Eye (tissue), 1 donor: ENCODE measurements around the gene LAMB4.
"Not testable (repeated sequence)": the region's sequence is repeated elsewhere in the genome, so short reads cannot be mapped to it uniquely, and the experiment has no call there.

Experiments
- DNase-seq: peaks from one replicate; pipeline ENCODE4 v3.0.0-alpha.2; 2015

The LAMB4 gene

GRCh38 chr7:108037741-108038140 lies 92.4 kb downstream of the LAMB4 start:
- no peak for DNase-seq

GRCh38 chr7:108037140-108037539 lies 93.0 kb downstream of the LAMB4 start:
- DNase-seq, result no peak

DNA sequence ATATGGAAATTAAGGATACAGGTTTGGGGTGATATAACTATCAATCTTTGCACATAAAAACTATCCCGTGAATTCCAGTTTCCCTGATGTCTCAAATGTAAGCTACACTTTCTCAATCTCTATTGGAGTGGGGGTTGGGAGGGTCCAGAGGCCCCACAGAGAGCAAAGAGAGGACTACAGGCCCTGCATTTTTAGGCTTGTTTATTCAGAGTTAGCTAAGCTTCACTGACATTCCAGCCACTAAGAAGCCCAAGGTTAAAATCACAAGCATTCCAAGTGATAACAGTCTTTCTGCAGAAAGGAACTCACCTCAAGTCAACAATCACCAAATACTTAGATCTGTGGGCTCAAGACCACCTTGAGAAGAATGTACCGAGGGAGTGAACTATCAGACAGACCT lies 95.6 kb downstream of the LAMB4 start:
- no peak for DNase-seq

- no peak for DNase-seq
Measured at GRCh38 chr7:108033776-108034497, 96.2 kb downstream of the LAMB4 start.

DNA sequence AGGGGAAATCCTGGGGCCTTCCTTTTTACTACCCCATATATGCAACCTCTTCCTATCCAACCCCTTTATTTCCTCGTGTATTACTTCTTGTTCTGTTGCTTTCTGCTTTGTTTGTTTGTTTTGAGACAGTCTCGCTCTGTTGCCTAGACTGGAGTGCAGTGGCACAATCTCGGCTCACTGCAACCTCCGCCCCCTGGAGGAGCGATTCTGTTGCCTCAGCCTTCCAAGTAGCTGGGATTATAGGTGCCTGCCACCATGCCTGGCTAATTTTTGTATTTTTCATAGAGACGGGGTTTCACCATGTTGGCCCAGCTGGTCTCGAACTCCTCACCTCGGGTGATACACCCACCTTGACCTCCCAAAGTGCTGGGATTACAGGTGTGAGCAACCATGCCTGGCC lies 96.9 kb downstream of the LAMB4 start:
- DNase-seq, result not testable (repeated sequence)

DNA sequence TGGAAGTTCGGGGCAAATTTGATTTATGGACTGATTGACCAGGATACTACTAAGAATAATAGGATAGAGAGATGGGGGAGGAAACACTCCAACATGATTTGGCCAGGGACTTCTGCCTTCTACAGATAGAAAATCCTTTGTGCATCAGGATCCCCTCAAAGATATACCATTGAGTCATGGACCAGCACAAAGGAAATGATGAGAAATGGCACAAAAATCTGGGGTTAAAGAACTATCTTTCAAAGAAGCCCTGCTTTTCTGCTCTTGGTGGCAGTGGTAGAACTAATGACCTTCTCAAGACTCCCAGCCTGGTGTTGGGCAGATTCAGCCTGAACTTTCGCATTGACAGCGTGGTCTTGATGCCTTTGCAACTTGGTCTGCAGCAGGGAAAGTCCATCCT lies 99.6 kb downstream of the LAMB4 start:
- no peak for DNase-seq

DNA sequence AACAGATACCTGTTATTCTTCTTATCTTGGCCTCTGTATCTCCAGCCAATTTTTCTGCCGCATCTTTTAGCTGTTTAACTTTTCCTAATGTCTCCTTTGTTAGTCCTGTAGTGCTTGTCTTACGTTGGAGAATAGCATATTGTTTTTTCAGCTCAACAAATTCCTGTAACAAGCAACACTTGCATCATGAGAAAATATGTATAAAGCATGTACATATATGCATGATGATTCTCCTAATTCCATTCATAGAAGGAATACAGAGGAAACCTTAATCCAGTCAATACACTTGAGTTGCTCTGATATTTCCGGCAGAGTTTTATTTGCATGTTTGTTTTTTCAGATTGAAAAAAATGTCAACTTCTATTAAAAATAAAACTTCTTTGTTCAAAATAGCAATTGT lies 101.1 kb downstream of the LAMB4 start:
- no peak for DNase-seq

- DNase-seq, result no peak
Measured at GRCh38 chr7:108028111-108028510, 102.0 kb downstream of the LAMB4 start.

GRCh38 chr7:108027239-108027638 lies 102.9 kb downstream of the LAMB4 start:
- DNase-seq, result no peak

- DNase-seq, result no peak
Measured at GRCh38 chr7:108026647-108027046, 103.5 kb downstream of the LAMB4 start.

DNA sequence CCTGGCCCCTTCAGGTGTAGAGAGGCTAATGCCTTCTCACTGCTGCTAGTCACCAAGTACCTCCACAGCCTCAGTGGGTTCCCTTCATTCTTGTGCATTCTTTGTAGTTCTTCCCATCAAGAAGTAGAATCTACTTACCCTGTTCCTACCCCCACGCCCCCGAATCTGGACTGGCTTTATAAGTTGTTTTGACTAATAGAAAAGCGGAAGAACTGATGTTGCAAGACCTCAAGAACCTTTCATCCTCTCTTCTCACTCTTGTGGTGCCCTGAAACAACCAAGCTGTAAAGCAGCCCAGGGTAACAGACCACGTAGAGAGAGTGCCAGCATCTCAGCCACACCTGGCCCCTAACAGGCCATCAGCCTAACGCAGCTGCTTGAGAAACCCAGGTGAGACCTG lies 104.0 kb downstream of the LAMB4 start:
- DNase-seq, result no peak

DNA sequence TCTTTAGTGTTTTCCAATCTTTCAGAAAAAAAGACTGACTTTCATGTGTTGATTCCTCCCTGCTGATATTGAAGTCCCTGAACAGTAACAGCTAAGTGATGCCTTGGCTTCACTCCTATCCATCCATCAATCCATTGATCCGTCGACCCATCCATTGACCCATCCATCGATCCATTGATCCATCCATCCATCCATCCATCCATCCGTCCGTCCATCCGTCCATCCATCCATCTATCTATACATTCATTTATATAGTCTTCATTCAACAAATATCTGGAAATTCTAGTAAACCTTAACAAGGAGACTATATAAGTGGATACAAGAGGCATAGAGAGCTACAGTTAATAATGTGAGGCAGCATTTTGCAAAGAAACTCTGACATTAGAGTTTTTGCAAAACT lies 105.6 kb downstream of the LAMB4 start:
- DNase-seq, result no peak

GRCh38 chr7:108020585-108020984 lies 109.6 kb downstream of the LAMB4 start:
- DNase-seq, result no peak

DNA sequence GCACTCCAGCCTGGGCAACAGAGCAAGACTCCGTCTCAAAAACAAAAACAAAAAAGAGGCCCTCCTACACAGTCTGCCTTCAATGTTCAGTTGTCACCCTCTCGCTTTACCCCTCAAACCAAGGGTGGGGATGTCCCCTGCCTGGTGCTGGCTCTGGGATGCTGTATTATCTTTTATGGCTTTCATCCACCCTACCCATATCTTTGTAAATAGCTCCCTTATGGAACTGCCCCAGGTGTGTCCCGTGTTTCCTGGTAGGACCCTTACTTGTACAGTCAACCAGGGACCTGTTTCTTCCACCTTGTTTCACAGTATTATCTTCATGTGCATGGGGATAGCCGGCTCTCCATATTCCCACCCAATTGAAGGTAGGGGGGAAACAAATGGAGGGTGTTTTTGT lies 111.5 kb downstream of the LAMB4 start:
- DNase-seq, result no peak

- no peak for DNase-seq
Measured at GRCh38 chr7:108017776-108018151, 112.4 kb downstream of the LAMB4 start.

GRCh38 chr7:108016841-108017775 lies 113.1 kb downstream of the LAMB4 start:
- DNase-seq, result no peak

- DNase-seq, result no peak
Measured at GRCh38 chr7:108015740-108016139, 114.4 kb downstream of the LAMB4 start.

- DNase-seq, result no peak
Measured at GRCh38 chr7:108014747-108015682, 115.1 kb downstream of the LAMB4 start.

GRCh38 chr7:108014215-108014614 lies 115.9 kb downstream of the LAMB4 start:
- no peak for DNase-seq

DNA sequence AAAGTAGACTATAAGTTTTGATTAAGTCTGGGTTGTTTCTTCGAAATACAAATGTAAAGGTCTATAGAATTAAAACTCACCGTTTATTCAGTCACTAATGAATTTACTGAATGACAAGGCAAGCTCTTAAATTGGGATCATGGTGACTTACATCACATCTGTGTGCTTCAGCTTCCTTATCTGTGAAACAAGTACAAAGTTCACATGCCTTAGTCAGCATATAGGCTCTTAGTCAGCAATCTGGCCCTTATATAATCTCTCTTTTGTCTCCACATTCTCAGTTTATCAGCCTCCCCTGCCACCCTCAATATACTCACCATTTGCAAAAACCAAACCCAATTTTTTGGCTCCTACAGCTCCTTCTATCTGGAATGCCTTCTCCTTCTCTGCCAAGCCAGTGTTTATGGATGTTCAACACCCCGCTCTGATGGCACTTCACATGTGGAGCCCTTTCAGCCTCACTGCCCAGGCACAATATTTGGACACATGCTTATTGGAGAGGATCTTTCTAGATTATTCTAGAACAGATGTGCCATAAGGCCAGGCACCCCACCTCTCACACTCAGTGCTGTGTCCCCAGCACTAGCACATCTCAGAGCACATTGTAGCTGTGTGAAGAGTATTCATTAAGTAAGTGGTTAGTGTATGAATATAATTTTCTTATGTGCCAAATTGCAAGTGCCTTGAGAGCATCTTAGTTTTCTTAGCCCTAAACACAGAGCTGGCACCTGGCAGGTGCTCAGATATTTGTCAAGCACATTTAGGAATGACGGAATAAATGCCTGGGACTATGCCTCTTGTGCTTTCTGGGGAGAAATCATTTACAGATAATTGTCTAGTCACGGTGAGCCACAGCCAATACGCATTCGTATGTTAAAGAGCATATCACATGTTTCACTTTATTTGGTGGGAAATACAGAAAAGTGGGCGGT lies 117.4 kb downstream of the LAMB4 start:
- DNase-seq, result no peak

DNA sequence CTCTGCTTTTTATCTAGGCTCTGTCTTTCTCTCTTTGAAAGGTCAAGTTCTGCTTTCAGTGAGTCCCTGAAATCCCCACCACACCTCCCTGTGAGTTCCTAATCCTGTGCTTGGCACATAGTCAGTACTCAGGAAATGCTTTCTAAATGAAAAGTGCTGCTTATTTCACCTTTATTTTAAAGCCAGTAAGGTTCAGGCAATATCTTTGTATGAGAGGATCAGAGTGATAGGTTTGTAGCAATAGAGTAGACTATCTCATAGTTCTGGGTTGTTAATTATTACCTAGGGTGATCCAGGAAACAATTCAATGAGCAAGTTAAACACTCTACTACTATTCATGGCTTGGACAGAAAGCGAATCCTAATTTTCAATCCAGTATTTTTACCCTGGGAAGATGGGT lies 119.8 kb downstream of the LAMB4 start:
- DNase-seq, result no peak

DNA sequence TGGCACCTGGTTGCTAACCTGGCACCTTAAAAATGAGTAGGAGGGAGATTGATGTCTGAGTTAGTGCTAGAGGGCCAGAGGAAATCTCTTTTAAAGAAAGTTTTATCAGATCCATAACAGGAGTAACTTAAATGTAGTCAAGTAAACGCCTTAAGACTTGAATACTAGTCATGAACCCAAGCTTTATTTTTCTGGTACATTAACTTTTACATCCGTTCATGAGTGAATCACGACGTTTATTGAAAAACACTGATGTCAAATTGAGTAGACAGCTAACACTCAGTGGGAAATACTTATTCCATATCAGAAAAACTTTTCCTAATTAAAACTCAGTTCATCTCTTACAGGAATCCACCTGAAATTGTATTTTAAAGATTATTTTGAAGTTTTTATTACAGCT lies 120.3 kb downstream of the LAMB4 start:
- no peak for DNase-seq
